OCI-LY1 (cell line): ENCODE measurements around the gene FAF1.
"Not testable (repeated sequence)": the region's sequence is repeated elsewhere in the genome, so short reads cannot be mapped to it uniquely, and the experiment has no call there.

Source experiments
- H2AFZ ChIP-seq: fragments of 200-600 bp; sonication (generic), shearing (Covaris generic); 2 replicates; pipeline ENCODE4 v1.6.0; 2014; ENCODE audit warnings: antibody characterized with exemption, mild to moderate bottlenecking, low read length
- H3F3A ChIP-seq: fragments of 200-600 bp; sonication (generic), shearing (Covaris generic); 2 replicates; pipeline ENCODE4 v1.6.0; 2014; ENCODE audit warnings: mild to moderate bottlenecking, antibody characterized with exemption, low read length, moderate library complexity; ENCODE audit not compliant: insufficient read depth
- H3K27ac ChIP-seq: fragments of 200-600 bp; sonication (generic); 2 replicates; pipeline ENCODE4 v1.5.1; 2014; ENCODE audit warnings: low read length, mixed run types, mild to moderate bottlenecking, low read depth; ENCODE audit not compliant: poor library complexity, severe bottlenecking
- H3K27me3 ChIP-seq: fragments of 200-600 bp; sonication (generic); 2 replicates; pipeline ENCODE4 v1.6.0; 2014; ENCODE audit warnings: antibody characterized with exemption, mild to moderate bottlenecking, low read length, moderate library complexity; ENCODE audit not compliant: insufficient read depth
- H3K36me3 ChIP-seq: fragments of 200-600 bp; sonication (generic); 2 replicates; pipeline ENCODE4 v1.6.1; 2014; ENCODE audit warnings: mild to moderate bottlenecking, antibody characterized with exemption, low read length, moderate library complexity, mixed read lengths; ENCODE audit not compliant: insufficient read depth
- H3K4me1 ChIP-seq: fragments of 200-600 bp; sonication (generic); 2 replicates; pipeline ENCODE4 v1.5.1; 2014; ENCODE audit warnings: mild to moderate bottlenecking, low read length, moderate library complexity; ENCODE audit not compliant: insufficient read depth, severe bottlenecking
- H3K4me2 ChIP-seq: fragments of 200-600 bp; sonication (generic), shearing (Covaris generic); 2 replicates; pipeline ENCODE4 v1.6.1; 2014; ENCODE audit warnings: low read length
- H3K4me3 ChIP-seq: fragments of 200-600 bp; sonication (generic); 2 replicates; pipeline ENCODE4 v1.5.1; 2014; ENCODE audit warnings: low read length, low read depth, mild to moderate bottlenecking, mixed read lengths; ENCODE audit not compliant: poor library complexity, severe bottlenecking
- H3K79me2 ChIP-seq: fragments of 200-600 bp; shearing (Covaris generic); 2 replicates; pipeline ENCODE4 v1.6.1; 2016; ENCODE audit warnings: mixed run types, low read length, mixed read lengths; ENCODE audit not compliant: insufficient read depth
- H3K9ac ChIP-seq: fragments of 200-600 bp; sonication (generic), shearing (Covaris generic); 2 replicates; pipeline ENCODE4 v1.6.1; 2014; ENCODE audit warnings: mild to moderate bottlenecking, low read length, mixed read lengths
- H3K9me2 ChIP-seq: fragments of 200-600 bp; sonication (generic), shearing (Covaris generic); 2 replicates; pipeline ENCODE4 v1.6.1; 2014; ENCODE audit warnings: low read depth, mild to moderate bottlenecking, low read length, mixed read lengths
- H3K9me3 ChIP-seq: fragments of 200-600 bp; shearing (Covaris generic); 2 replicates; pipeline ENCODE4 v1.6.1; 2014; ENCODE audit warnings: low read length, mixed read lengths
- H4K20me1 ChIP-seq: fragments of 200-600 bp; sonication (generic), shearing (Covaris generic); 2 replicates; pipeline ENCODE4 v1.6.0; 2016; ENCODE audit warnings: mild to moderate bottlenecking, low read length; ENCODE audit not compliant: insufficient read depth
- EZH2 ChIP-seq: fragments of 200-600 bp; sonication (generic), shearing (Covaris generic); IDR thresholded peaks from 2 replicates; pipeline ENCODE4 v1.8.0; 2017; ENCODE audit warnings: borderline replicate concordance, mixed run types, mild to moderate bottlenecking, antibody characterized with exemption, low read length, moderate library complexity, mixed read lengths
- TF ChIP-seq, protein P1 (sequence below): fragments of 200-600 bp; sonication (generic), shearing (Covaris generic); IDR thresholded peaks from 2 replicates; pipeline ENCODE4 v1.5.1; 2017; ENCODE audit warnings: mild to moderate bottlenecking, antibody characterized with exemption, low read length, moderate library complexity, mixed read lengths

FAF1 gene

DNA sequence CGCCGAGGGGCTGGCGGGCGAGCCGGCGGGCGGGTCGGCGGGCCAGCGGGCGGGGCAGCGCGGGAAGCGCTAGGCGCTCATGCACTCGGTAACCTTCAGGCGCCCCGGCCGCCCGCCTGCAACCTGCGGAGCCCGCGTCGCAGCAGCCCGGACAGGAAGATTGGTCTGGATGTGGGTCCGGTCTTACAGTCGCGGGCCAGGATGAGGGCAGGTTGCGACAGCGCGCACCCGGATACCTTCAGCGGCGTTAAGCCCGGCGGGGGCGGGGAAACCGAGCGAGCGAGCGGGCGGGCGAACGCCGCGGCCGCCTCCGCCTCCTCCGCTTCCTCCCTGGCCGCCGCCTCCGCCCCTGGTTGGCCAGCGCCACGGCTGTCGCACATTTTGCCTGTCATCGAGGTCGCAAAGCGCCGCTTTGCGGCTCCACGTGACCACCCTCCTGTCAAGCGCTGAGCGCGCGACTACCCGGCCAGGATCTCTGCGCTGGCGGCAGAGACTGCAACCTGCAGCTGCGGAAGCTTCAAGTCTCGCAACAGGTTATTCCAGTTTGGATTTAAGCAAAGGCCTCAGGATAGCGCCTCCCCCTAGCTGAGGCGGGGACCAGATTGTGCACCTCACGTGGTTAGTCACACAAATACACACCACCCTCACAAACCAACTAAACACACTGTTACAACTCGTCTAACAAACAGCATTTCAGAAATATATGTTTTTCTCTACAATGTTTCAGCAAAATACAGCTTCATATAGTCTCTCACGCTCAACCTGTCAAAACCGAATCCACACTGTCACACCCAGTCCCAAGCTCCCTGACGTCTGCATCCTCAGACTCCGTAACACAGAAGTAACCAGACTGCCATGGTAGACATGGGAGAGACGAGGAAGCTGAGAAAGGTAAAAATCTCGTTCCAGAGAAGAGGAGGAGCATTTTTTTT is at the start of gene FAF1:
TSS of gene FAF1 (minus strand) at position 355 of the 932 bp plus-strand sequence. CDS start 456 bp downstream, outside the sequence.
- Histone ChIP-seq H3K36me3 (peaks cover 14% of the 10 kb centered on the region), H3K4me3 (peak within 1 kb of the TSS; percentile 93), H3K9ac (peak within 1 kb of the TSS; percentile 99), H3K27me3 (no peaks in the 10 kb centered on the region), H3K79me2 (peaks cover 44% of the 10 kb centered on the region), H3K4me2 (peak within 1 kb of the TSS; percentile 94), H3K27ac (peak within 1 kb of the TSS; percentile 70), H3K9me2 (no peaks in the 10 kb centered on the region), H3F3A (no peaks in the 10 kb centered on the region), H4K20me1 (no peaks in the 10 kb centered on the region), H2AFZ (peak within 1 kb of the TSS; percentile 53; the same call in 1 of the 2 replicates), H3K9me3 (no peaks in the 10 kb centered on the region), H3K4me1 (peaks cover 36% of the 10 kb centered on the region)
- no peak for TF ChIP-seq EZH2
- TF ChIP-seq, protein P1, sequence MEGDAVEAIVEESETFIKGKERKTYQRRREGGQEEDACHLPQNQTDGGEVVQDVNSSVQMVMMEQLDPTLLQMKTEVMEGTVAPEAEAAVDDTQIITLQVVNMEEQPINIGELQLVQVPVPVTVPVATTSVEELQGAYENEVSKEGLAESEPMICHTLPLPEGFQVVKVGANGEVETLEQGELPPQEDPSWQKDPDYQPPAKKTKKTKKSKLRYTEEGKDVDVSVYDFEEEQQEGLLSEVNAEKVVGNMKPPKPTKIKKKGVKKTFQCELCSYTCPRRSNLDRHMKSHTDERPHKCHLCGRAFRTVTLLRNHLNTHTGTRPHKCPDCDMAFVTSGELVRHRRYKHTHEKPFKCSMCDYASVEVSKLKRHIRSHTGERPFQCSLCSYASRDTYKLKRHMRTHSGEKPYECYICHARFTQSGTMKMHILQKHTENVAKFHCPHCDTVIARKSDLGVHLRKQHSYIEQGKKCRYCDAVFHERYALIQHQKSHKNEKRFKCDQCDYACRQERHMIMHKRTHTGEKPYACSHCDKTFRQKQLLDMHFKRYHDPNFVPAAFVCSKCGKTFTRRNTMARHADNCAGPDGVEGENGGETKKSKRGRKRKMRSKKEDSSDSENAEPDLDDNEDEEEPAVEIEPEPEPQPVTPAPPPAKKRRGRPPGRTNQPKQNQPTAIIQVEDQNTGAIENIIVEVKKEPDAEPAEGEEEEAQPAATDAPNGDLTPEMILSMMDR, result no peak

DNA sequence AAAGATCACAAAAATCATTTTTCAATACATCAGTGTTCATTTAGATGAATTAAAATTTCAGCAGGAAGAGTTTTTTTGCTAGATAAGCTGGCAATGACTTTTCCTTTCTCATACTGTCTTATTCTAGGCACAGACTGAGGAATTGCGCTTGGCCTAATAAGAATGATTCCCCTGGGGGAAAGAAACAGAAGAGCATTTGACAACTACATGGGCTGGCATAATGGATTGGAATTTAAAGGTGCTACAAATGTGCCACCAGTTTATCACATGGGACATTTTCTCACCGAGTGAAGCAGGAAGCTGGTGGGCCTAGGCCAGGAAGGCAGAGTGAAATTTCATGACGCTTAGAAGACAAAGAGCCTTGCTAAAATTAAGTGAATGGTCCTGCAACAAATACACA is 49.3 kb upstream of the FAF1 start:
- H3F3A ChIP-seq, result no peaks in the 10 kb centered on the region
- H3K4me1 ChIP-seq, result no peaks in the 10 kb centered on the region
- no peak overlapping the region for H3K27ac ChIP-seq
- H3K4me3 ChIP-seq, result no peak overlapping the region
- peaks cover 15% of the 10 kb centered on the region for H3K36me3 ChIP-seq
- TF ChIP-seq EZH2, result no peak
- TF ChIP-seq, protein P1, result no peak
- no peaks in the 10 kb centered on the region for H3K79me2 ChIP-seq
- no peak overlapping the region for H2AFZ ChIP-seq
- no peaks in the 10 kb centered on the region for H3K27me3 ChIP-seq
- H4K20me1 ChIP-seq, result no peaks in the 10 kb centered on the region
- no peak overlapping the region for H3K9ac ChIP-seq
- H3K9me2 ChIP-seq, result no peaks in the 10 kb centered on the region
- H3K9me3 ChIP-seq, result no peaks in the 10 kb centered on the region
- H3K4me2 ChIP-seq, result no peak overlapping the region

DNA sequence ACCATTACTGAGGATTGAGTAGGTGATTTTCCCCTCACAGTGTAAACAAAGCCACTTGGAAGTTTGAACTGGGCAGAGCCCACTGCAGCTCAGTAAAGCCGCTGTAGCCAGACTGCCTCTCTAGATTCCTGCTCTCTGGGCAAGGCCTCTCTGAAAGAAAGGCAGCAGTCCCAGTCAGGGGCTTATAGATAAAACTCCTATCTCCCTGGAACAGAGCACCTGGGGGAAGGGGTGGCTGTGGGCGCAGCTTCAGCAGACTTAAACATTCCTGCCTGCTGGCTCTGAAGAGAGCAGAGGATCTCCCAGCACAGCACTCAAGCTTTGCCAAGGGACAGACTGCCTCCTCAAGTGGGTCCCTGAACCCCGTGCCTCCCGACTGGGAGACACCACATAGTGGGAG is 45.5 kb upstream of the FAF1 start:
- peaks cover 35% of the 10 kb centered on the region for H3K36me3 ChIP-seq
- H3K9me2 ChIP-seq, H3K27me3 ChIP-seq, H2AFZ ChIP-seq, H3K79me2 ChIP-seq, H3K4me1 ChIP-seq, H3K4me3 ChIP-seq, H4K20me1 ChIP-seq, H3F3A ChIP-seq, H3K4me2 ChIP-seq, H3K9me3 ChIP-seq, H3K27ac ChIP-seq, H3K9ac ChIP-seq: not testable (repeated sequence)

DNA sequence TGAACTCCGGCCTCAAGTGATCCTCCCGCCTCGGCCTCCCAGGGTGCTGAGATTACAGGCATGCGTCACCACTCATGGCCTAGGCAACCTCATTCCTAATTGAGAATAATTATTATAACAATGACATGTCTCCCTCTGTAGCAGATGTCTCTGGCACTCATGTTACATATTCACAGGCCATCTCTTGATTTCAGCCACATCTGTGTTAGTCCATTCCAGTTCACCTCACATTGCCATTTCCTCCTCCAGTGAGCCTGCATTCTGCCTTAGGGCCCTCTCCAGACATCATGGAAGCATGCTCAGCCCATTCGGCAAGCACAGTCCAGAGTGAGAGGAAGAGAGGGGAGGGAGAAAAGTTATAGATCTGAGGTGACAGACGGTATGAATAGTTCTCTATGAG is 42.4 kb upstream of the FAF1 start:
- peaks cover 22% of the 10 kb centered on the region for H3K4me1 ChIP-seq
- H3K79me2 ChIP-seq, result no peaks in the 10 kb centered on the region
- H3F3A ChIP-seq, result no peaks in the 10 kb centered on the region
- H3K9me3 ChIP-seq, result no peaks in the 10 kb centered on the region
- no peak overlapping the region for H3K4me2 ChIP-seq
- H3K36me3 ChIP-seq, result peaks cover 35% of the 10 kb centered on the region
- H3K4me3 ChIP-seq, result no peak overlapping the region
- no peak overlapping the region for H3K27ac ChIP-seq
- H2AFZ ChIP-seq, result no peak overlapping the region
- no peaks in the 10 kb centered on the region for H4K20me1 ChIP-seq
- H3K9ac ChIP-seq, result no peak overlapping the region
- TF ChIP-seq EZH2, result no peak
- TF ChIP-seq, protein P1, result no peak
- no peaks in the 10 kb centered on the region for H3K27me3 ChIP-seq
- no peaks in the 10 kb centered on the region for H3K9me2 ChIP-seq
